T-helper 1 cell treated with Interleukin-12 subunit alpha and Interleukin-12 subunit beta and Interleukin-4 antibody, amounts not matched to agents 30 μg/mL and 1 μg/mL, for 36 hours (primary cell): ENCODE measurements around the gene MALSU1.

ENCODE experiments used
- H3K27ac Mint-ChIP-seq: one replicate; pipeline ENCODE4 v1.8.0; 2021; ENCODE audit warnings: mild to moderate bottlenecking, mixed read lengths
- H3K27me3 Mint-ChIP-seq: one replicate; pipeline ENCODE4 v1.8.0; 2021; ENCODE audit warnings: low read depth, mixed read lengths
- H3K36me3 Mint-ChIP-seq: one replicate; pipeline ENCODE4 v1.8.0; 2021; ENCODE audit warnings: low read depth, mixed read lengths
- H3K4me1 Mint-ChIP-seq: one replicate; pipeline ENCODE4 v1.8.0; 2021; ENCODE audit warnings: low read depth, mixed read lengths
- H3K4me3 Mint-ChIP-seq: one replicate; pipeline ENCODE4 v1.8.0; 2021; ENCODE audit warnings: mild to moderate bottlenecking, moderate library complexity, mixed read lengths
- H3K9me3 Mint-ChIP-seq: one replicate; pipeline ENCODE4 v1.8.0; 2021; ENCODE audit warnings: mixed read lengths

The MALSU1 gene

GRCh38 chr7:23336086-23336485 is 36.9 kb downstream of the MALSU1 start:
- no peaks in the 10 kb centered on the region for H3K4me1 Mint-ChIP-seq
- H3K27me3 Mint-ChIP-seq, result peaks cover 34% of the 10 kb centered on the region
- no peak overlapping the region for H3K27ac Mint-ChIP-seq
- H3K4me3 Mint-ChIP-seq, result no peak overlapping the region
- H3K36me3 Mint-ChIP-seq, result no peaks in the 10 kb centered on the region
- H3K9me3 Mint-ChIP-seq, result no peaks in the 10 kb centered on the region

GRCh38 chr7:23336799-23337283 is 37.7 kb downstream of the MALSU1 start:
- Mint-ChIP-seq H3K4me3 (no peak overlapping the region), H3K27me3 (peaks cover 34% of the 10 kb centered on the region), H3K27ac (no peak overlapping the region), H3K4me1 (no peaks in the 10 kb centered on the region), H3K36me3 (no peaks in the 10 kb centered on the region), H3K9me3 (no peaks in the 10 kb centered on the region)

- Mint-ChIP-seq H3K4me1 (no peaks in the 10 kb centered on the region), H3K9me3 (no peaks in the 10 kb centered on the region), H3K27me3 (peaks cover 32% of the 10 kb centered on the region), H3K27ac (no peak overlapping the region), H3K4me3 (no peak overlapping the region), H3K36me3 (no peaks in the 10 kb centered on the region)
These were observed 38.2 kb downstream of the MALSU1 start for GRCh38 chr7:23337374-23337773.

- Mint-ChIP-seq H3K9me3 (no peaks in the 10 kb centered on the region), H3K4me3 (no peak overlapping the region), H3K4me1 (no peaks in the 10 kb centered on the region), H3K27me3 (peaks cover 31% of the 10 kb centered on the region), H3K27ac (no peak overlapping the region), H3K36me3 (no peaks in the 10 kb centered on the region)
These were observed 39.3 kb downstream of the MALSU1 start for GRCh38 chr7:23338439-23338838.

DNA sequence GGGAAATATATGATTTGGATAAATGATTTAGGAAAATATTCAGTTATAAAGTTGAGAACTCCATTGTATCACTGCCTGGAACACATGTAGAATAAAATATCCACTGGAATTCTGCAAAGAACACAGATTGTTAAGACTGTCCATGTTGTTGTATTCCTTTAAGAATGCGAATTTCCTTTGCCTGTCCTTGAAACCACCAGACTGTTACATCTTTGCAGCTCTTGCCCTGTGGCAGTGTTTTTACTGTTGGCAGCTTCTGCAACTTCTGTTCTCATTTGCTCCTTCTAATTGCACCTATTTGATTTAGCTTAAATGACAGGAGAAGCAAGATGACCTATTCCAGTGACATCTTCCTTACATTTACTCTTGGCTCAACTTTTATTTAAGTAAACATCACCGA is 39.7 kb downstream of the MALSU1 start:
- Mint-ChIP-seq H3K27me3 (peaks cover 34% of the 10 kb centered on the region), H3K27ac (no peak overlapping the region), H3K4me1 (no peaks in the 10 kb centered on the region), H3K4me3 (no peak overlapping the region), H3K9me3 (no peaks in the 10 kb centered on the region), H3K36me3 (peaks cover 2% of the 10 kb centered on the region)

DNA sequence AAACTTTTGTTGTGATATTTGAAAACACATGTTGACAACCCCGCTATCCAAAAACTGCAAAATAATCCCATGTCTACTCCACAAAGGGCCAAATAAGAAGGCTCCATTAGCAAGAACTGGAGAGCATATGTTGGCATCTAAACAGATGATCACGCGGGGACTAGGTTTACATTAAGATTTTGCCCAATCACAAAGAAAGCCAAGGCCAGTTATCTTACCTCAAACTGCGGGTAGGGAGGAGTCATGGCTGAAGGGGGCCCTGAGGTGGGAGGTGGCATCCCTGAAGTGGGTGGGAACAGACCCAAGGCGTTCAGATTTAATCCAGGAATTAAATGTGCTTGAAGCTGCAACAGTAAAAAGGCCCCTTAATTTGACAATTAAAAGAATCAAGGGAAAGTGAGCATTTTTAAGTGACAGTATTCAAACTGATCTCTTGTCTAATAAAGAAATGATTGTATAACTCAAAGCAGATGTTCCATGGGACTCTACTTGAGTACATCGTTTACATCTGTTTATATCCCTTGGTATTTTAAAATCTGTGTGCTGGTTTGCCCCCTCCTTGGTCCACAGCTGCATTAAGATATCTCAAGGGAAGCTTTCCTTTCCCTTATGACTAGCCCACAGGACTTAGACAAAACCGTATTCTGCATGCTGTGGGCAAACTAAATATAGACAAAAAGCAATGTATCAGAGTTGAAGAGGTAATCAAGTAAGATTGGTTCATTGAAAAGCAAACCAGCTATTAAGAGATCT is 42.9 kb downstream of the MALSU1 start:
- Mint-ChIP-seq H3K36me3 (peaks cover 4% of the 10 kb centered on the region), H3K27ac (no peak overlapping the region), H3K4me1 (peaks cover 14% of the 10 kb centered on the region), H3K9me3 (no peaks in the 10 kb centered on the region), H3K4me3 (no peak overlapping the region), H3K27me3 (peaks cover 38% of the 10 kb centered on the region)

GRCh38 chr7:23343102-23343501 is 44.0 kb downstream of the MALSU1 start:
- H3K4me3 Mint-ChIP-seq, result no peak overlapping the region
- H3K9me3 Mint-ChIP-seq, result no peaks in the 10 kb centered on the region
- no peak overlapping the region for H3K27ac Mint-ChIP-seq
- H3K36me3 Mint-ChIP-seq, result peaks cover 5% of the 10 kb centered on the region
- peaks cover 28% of the 10 kb centered on the region for H3K27me3 Mint-ChIP-seq
- peaks cover 22% of the 10 kb centered on the region for H3K4me1 Mint-ChIP-seq

- Mint-ChIP-seq H3K4me3 (no peak overlapping the region), H3K9me3 (no peaks in the 10 kb centered on the region), H3K27me3 (peaks cover 26% of the 10 kb centered on the region), H3K27ac (no peak overlapping the region), H3K36me3 (peaks cover 5% of the 10 kb centered on the region), H3K4me1 (peaks cover 22% of the 10 kb centered on the region)
These were observed 44.8 kb downstream of the MALSU1 start for GRCh38 chr7:23343806-23344475.

DNA sequence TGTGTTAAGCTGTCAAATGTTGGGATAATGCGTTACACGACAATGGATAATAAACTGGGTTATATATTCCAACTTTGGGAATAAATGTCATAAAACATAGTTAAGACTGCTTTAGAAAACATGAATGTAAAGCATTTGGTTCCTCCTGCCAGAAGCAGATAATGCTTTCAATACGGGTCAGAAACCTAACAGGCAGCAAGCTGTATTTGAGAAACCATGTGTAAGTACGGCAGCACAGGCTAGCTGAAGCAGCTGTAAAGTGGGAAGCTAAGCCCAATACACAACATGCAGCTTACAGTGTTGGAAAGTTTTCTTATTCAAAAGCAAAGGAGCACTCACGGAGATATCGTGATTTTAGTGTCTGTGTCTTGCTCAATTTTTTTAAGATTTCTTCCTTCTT is 46.5 kb downstream of the MALSU1 start:
- Mint-ChIP-seq H3K27ac (no peak overlapping the region), H3K27me3 (peaks cover 27% of the 10 kb centered on the region), H3K4me3 (peak overlapping the region; percentile 62), H3K36me3 (peaks cover 5% of the 10 kb centered on the region), H3K9me3 (no peaks in the 10 kb centered on the region), H3K4me1 (peaks cover 22% of the 10 kb centered on the region)

DNA sequence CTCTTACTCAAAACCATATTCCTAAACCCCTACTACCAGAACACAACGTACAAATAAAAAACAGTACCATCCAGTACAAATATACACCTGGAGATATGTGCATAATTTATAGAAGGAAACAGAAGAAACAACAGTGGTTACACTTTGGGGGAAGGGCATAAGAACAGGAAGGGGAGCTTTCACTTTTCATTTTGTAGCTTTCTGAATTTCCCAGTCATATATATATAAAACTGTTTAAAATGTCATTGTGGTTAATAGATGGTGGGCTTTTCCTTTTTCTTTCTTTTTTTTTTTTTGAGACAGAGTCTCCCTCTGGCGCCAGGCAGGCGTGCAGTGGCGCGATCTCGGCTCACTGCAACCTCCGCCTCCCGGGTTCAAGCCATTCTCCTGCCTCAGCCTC is 47.2 kb downstream of the MALSU1 start:
- Mint-ChIP-seq H3K36me3 (peaks cover 5% of the 10 kb centered on the region), H3K27ac (peak overlapping the region; percentile 72), H3K27me3 (peaks cover 34% of the 10 kb centered on the region), H3K4me3 (peak overlapping the region; percentile 62), H3K4me1 (peaks cover 22% of the 10 kb centered on the region), H3K9me3 (no peaks in the 10 kb centered on the region)

DNA sequence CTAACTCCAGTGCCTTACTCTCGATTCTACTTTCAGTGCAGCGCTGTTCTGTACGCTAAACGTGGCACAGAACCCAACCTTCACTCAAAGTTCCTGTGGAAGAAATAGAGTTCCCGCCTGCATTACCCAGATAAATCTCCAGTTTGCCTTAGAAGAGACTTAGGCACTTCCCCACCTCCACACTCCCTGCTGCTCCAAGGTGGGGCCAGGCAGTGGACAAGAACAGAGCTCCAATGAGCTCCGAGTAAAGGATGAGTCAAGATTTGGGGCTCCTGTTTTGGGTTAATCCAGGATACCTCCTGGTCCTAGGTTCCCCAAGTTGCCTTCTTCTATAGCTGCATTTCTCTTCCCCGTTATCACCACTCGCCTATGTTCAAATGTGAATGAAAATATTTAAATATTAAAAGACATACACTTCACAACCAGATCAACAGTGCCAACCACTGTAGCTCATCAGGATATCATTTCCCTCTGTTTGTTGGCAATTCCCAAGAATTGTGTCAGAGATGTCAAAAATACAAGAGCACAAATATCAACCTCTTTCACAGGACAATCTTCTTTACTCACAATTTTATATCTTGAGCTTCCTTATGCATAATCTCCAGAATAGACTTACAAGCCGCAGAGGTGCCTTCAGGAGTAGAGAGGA is 48.0 kb downstream of the MALSU1 start:
- Mint-ChIP-seq H3K27me3 (peaks cover 42% of the 10 kb centered on the region), H3K36me3 (peaks cover 5% of the 10 kb centered on the region), H3K4me1 (peaks cover 22% of the 10 kb centered on the region), H3K4me3 (peak overlapping the region; percentile 17), H3K9me3 (no peaks in the 10 kb centered on the region), H3K27ac (peak overlapping the region; percentile 43)

DNA sequence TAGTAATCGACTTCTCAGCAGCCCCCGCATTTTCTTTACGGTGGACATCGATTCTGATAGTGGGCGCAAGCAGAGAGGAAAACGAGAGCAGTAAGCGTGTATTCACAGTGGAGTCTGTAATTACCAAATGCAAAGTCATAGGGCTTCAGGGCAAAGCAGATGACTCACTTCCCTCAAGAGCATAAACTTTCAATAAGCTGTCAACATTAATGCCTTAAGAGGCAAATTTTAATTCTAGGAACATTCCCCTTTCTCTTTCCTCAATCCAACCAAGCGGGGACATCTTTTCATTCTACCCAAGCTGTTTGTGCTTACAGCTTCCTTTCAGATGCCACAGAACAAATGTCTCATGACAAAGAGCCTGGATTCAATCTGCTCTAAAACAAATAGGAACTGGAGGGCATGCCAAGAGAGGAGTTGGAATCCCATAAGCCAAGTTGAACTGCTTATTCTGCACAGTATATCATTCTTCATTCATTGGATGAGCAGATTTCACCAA is 48.6 kb downstream of the MALSU1 start:
- Mint-ChIP-seq H3K4me3 (no peak overlapping the region), H3K27ac (no peak overlapping the region), H3K9me3 (no peaks in the 10 kb centered on the region), H3K4me1 (peaks cover 22% of the 10 kb centered on the region), H3K27me3 (peaks cover 40% of the 10 kb centered on the region), H3K36me3 (peaks cover 5% of the 10 kb centered on the region)

GRCh38 chr7:23349484-23350157 is 50.5 kb downstream of the MALSU1 start:
- peaks cover 22% of the 10 kb centered on the region for H3K4me1 Mint-ChIP-seq
- no peaks in the 10 kb centered on the region for H3K9me3 Mint-ChIP-seq
- no peak overlapping the region for H3K27ac Mint-ChIP-seq
- no peak overlapping the region for H3K4me3 Mint-ChIP-seq
- peaks cover 53% of the 10 kb centered on the region for H3K27me3 Mint-ChIP-seq
- peaks cover 3% of the 10 kb centered on the region for H3K36me3 Mint-ChIP-seq

GRCh38 chr7:23350466-23350865 is 51.3 kb downstream of the MALSU1 start:
- H3K4me1 Mint-ChIP-seq, result peaks cover 19% of the 10 kb centered on the region
- H3K27me3 Mint-ChIP-seq, result peaks cover 58% of the 10 kb centered on the region
- H3K27ac Mint-ChIP-seq, result no peak overlapping the region
- no peak overlapping the region for H3K4me3 Mint-ChIP-seq
- H3K36me3 Mint-ChIP-seq, result peaks cover 3% of the 10 kb centered on the region
- no peaks in the 10 kb centered on the region for H3K9me3 Mint-ChIP-seq
